ENCODE measurements around the gene GDPD4. TPM values are rescaled to one million over a fixed set of nuclear protein-coding genes. Genes with fewer than 3 reads are reported as not detected.

Gene GDPD4
- total and polyA plus RNA-seq, 9 of the 15 experiments (the other 6 are each of a cell fraction or from before 2014, with no cell fraction given) = 0.40 TPM; not detected in 8

GRCh38 chr11:77191823-77192495 is 109.5 kb downstream of the GDPD4 start (continued):
- no peak for TF ChIP-seq ZNF318 (IDR thresholded peaks at IDR 0.05; ENCODE audit: borderline replicate concordance in 1 of 2, low read depth in 1 of 2)
- TF ChIP-seq HDAC3 (IDR thresholded peaks at IDR 0.05; ENCODE audit: borderline replicate concordance, partially characterized antibody) = no peak
- TF ChIP-seq E2F3 (CRISPR knock-in tag; IDR thresholded peaks at IDR 0.05) = no peak
- TF ChIP-seq GATAD2B (IDR thresholded peaks at IDR 0.05; ENCODE audit: borderline replicate concordance) = no peak
- TF ChIP-seq SPI1 (IDR thresholded peaks at IDR 0.05; ENCODE audit: borderline replicate concordance, low read depth, low read length) = no peak
- TF ChIP-seq ZNF408 (CRISPR knock-in tag; IDR thresholded peaks at IDR 0.05; ENCODE audit: low read depth) = no peak
- no peak for TF ChIP-seq ZNF174 (CRISPR knock-in tag; IDR thresholded peaks at IDR 0.05)
- TF ChIP-seq DPF2 (IDR thresholded peaks at IDR 0.05) = no peak
- TF ChIP-seq GTF2A2 (tag; IDR thresholded peaks at IDR 0.05) = no peak
- no peak for TF ChIP-seq BRD9 (IDR thresholded peaks at IDR 0.05; ENCODE audit: low read depth, partially characterized antibody)
- TF ChIP-seq RBM39 (optimal IDR thresholded peaks at IDR 0.05; ENCODE audit: low read depth, low read length) = peak; percentile 65
- TF ChIP-seq, protein P1, sequence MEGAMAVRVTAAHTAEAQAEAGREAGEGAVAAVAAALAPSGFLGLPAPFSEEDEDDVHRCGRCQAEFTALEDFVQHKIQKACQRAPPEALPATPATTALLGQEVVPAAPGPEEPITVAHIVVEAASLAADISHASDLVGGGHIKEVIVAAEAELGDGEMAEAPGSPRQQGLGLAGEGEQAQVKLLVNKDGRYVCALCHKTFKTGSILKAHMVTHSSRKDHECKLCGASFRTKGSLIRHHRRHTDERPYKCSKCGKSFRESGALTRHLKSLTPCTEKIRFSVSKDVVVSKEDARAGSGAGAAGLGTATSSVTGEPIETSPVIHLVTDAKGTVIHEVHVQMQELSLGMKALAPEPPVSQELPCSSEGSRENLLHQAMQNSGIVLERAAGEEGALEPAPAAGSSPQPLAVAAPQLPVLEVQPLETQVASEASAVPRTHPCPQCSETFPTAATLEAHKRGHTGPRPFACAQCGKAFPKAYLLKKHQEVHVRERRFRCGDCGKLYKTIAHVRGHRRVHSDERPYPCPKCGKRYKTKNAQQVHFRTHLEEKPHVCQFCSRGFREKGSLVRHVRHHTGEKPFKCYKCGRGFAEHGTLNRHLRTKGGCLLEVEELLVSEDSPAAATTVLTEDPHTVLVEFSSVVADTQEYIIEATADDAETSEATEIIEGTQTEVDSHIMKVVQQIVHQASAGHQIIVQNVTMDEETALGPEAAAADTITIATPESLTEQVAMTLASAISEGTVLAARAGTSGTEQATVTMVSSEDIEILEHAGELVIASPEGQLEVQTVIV (CRISPR knock-in tag; IDR thresholded peaks at IDR 0.05; ENCODE audit: borderline replicate concordance) = no peak
- no peak for TF ChIP-seq DDX20 (tag; IDR thresholded peaks at IDR 0.05; ENCODE audit: low read depth)
- TF ChIP-seq MAFF (IDR thresholded peaks at IDR 0.05; ENCODE audit: low read length) = no peak
- no peak for TF ChIP-seq NR3C1 (CRISPR knock-in tag; IDR thresholded peaks at IDR 0.05)
- no peak for TF ChIP-seq CSDE1 (IDR thresholded peaks at IDR 0.05)
- TF ChIP-seq CTBP1 (IDR thresholded peaks at IDR 0.05; ENCODE audit: borderline replicate concordance) = peak; percentile 92
